Measurements from ENCODE around the gene JMJD1C.
"Not testable (repeated sequence)": the region's sequence is repeated elsewhere in the genome, so short reads cannot be mapped to it uniquely, and the experiment has no call there.

JMJD1C gene

GRCh38 chr10:63283901-63284300 lies 181.9 kb downstream of the JMJD1C start:
- DNase-seq: not testable (repeated sequence)

GRCh38 chr10:63283093-63283492 lies 182.7 kb downstream of the JMJD1C start:
- DNase-seq: no peak

GRCh38 chr10:63281967-63282366 lies 183.8 kb downstream of the JMJD1C start:
- no peak for DNase-seq

- DNase-seq: no peak
Observed at GRCh38 chr10:63280386-63280785, 185.4 kb downstream of the JMJD1C start.

- no peak for DNase-seq
Observed at GRCh38 chr10:63275094-63275493, 190.7 kb downstream of the JMJD1C start.

- no peak for DNase-seq
Observed at GRCh38 chr10:63273577-63273976, 192.2 kb downstream of the JMJD1C start.

GRCh38 chr10:63268798-63269503 lies 196.8 kb downstream of the JMJD1C start:
- DNase-seq: peak; percentile 95

- no peak for DNase-seq
Observed at GRCh38 chr10:63268149-63268797, 197.5 kb downstream of the JMJD1C start.

- DNase-seq: peak; percentile 89
Observed at GRCh38 chr10:63267414-63268148, 198.2 kb downstream of the JMJD1C start.

- no peak for DNase-seq
Observed at GRCh38 chr10:63266391-63267316, 199.1 kb downstream of the JMJD1C start.

GRCh38 chr10:63265683-63266235 lies 200.0 kb downstream of the JMJD1C start:
- no peak for DNase-seq

GRCh38 chr10:63265222-63265617 lies 200.6 kb downstream of the JMJD1C start:
- DNase-seq: peak; percentile 52

- no peak for DNase-seq
Observed at GRCh38 chr10:63264617-63265221, 201.1 kb downstream of the JMJD1C start.

- DNase-seq: no peak
Observed at GRCh38 chr10:63262430-63263073, 203.2 kb downstream of the JMJD1C start.

GRCh38 chr10:63261496-63261895 lies 204.3 kb downstream of the JMJD1C start:
- DNase-seq: no peak

- no peak for DNase-seq
Observed at GRCh38 chr10:63260860-63261251, 204.9 kb downstream of the JMJD1C start.

GRCh38 chr10:63260103-63260859 lies 205.5 kb downstream of the JMJD1C start:
- DNase-seq: no peak

GRCh38 chr10:63258920-63259678 lies 206.7 kb downstream of the JMJD1C start:
- DNase-seq: no peak

GRCh38 chr10:63257778-63258177 lies 208.0 kb downstream of the JMJD1C start:
- no peak for DNase-seq
